HL-60 (cell line): Measurements from ENCODE around the gene CDH1.

ENCODE experiments used
- DNase-seq, 2 experiments: peaks; one replicate each; pipeline ENCODE4 v3.0.0-alpha.2; 2010 to 2020; ENCODE audit warnings: low read depth in 1 of 2, low spot score in 1 of 2
- H3K27ac ChIP-seq: fragments of 250-450 bp; sonication (Bioruptor Pico); replicated peaks from 2 replicates; pipeline ENCODE4 v1.5.1; 2020; ENCODE audit warnings: mild to moderate bottlenecking, moderate library complexity
- H3K27me3 ChIP-seq: fragments of 250-450 bp; sonication (Bioruptor Pico); 2 replicates; pipeline ENCODE4 v1.5.1; 2021; ENCODE audit warnings: mild to moderate bottlenecking, moderate library complexity; ENCODE audit not compliant: insufficient read depth, poor library complexity, severe bottlenecking
- H3K4me3 ChIP-seq: replicated peaks from 2 replicates; pipeline ENCODE4 v1.5.1; 2011; ENCODE audit warnings: mild to moderate bottlenecking, control low read depth, low read length; ENCODE audit not compliant: insufficient read depth
- GABPA ChIP-seq: IDR thresholded peaks from 2 replicates; pipeline ENCODE4 v1.6.1; 2012; ENCODE audit warnings: low read depth
- POLR2AphosphoS5 ChIP-seq: IDR thresholded peaks from 2 replicates; pipeline ENCODE4 v1.6.1; 2012; ENCODE audit warnings: low read depth
- SPI1 ChIP-seq: IDR thresholded peaks from 2 replicates; pipeline ENCODE4 v1.6.1; 2012; ENCODE audit warnings: low read depth, mild to moderate bottlenecking, borderline replicate concordance
- TF ChIP-seq, protein P1 (sequence below): IDR thresholded peaks from 2 replicates; pipeline ENCODE4 v1.6.1; 2012; ENCODE audit warnings: low read depth; ENCODE audit not compliant: insufficient replicate concordance
- TF ChIP-seq, protein P2 (sequence below): IDR thresholded peaks from one replicate; pipeline ENCODE4 v1.5.1; 2011; ENCODE audit warnings: low read length, control low read depth, inconsistent platforms; ENCODE audit not compliant: insufficient read depth

Gene CDH1

DNA sequence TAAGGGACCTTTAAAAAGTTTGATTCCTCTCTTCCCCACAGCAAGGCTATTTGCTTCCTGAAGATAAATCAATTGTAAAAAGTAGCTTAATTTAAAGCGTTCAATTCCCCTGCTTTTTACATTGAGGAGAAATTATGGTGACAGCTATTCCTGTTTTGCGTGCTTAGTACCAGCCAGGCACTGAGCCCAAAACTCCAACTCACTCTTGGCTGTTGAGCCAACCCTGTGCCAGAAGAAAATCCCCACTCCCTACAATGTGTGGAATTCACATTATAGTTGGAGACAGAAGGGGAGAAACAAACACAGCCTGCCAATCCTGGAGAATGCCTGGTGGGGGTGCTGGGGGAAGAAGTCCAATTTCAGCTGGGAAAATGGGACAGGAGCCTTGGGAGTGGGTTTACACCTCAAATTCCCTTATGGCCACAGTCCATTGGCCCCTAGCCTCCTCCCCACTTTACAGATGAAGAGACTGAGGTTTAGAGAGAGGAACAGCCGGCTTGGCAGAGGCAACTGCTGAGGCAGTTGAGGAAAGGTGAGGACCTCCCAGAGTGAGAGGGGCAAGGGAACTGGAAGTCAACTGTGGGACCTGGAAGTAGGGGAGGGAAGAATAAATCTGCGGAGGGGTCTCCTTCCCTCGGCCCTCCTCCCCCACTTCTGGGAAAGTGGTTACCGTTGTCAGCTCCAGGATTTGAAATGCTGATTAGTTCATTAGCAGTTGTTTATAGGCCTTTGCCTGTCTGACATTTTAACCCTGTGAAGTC is 26.1 kb downstream of the CDH1 start:
- H3K27ac ChIP-seq = no peak overlapping the region
- no peak for TF ChIP-seq POLR2AphosphoS5
- TF ChIP-seq GABPA = no peak
- TF ChIP-seq, protein P1, sequence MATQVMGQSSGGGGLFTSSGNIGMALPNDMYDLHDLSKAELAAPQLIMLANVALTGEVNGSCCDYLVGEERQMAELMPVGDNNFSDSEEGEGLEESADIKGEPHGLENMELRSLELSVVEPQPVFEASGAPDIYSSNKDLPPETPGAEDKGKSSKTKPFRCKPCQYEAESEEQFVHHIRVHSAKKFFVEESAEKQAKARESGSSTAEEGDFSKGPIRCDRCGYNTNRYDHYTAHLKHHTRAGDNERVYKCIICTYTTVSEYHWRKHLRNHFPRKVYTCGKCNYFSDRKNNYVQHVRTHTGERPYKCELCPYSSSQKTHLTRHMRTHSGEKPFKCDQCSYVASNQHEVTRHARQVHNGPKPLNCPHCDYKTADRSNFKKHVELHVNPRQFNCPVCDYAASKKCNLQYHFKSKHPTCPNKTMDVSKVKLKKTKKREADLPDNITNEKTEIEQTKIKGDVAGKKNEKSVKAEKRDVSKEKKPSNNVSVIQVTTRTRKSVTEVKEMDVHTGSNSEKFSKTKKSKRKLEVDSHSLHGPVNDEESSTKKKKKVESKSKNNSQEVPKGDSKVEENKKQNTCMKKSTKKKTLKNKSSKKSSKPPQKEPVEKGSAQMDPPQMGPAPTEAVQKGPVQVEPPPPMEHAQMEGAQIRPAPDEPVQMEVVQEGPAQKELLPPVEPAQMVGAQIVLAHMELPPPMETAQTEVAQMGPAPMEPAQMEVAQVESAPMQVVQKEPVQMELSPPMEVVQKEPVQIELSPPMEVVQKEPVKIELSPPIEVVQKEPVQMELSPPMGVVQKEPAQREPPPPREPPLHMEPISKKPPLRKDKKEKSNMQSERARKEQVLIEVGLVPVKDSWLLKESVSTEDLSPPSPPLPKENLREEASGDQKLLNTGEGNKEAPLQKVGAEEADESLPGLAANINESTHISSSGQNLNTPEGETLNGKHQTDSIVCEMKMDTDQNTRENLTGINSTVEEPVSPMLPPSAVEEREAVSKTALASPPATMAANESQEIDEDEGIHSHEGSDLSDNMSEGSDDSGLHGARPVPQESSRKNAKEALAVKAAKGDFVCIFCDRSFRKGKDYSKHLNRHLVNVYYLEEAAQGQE = no peak
- no peak for TF ChIP-seq SPI1
- TF ChIP-seq, protein P2, sequence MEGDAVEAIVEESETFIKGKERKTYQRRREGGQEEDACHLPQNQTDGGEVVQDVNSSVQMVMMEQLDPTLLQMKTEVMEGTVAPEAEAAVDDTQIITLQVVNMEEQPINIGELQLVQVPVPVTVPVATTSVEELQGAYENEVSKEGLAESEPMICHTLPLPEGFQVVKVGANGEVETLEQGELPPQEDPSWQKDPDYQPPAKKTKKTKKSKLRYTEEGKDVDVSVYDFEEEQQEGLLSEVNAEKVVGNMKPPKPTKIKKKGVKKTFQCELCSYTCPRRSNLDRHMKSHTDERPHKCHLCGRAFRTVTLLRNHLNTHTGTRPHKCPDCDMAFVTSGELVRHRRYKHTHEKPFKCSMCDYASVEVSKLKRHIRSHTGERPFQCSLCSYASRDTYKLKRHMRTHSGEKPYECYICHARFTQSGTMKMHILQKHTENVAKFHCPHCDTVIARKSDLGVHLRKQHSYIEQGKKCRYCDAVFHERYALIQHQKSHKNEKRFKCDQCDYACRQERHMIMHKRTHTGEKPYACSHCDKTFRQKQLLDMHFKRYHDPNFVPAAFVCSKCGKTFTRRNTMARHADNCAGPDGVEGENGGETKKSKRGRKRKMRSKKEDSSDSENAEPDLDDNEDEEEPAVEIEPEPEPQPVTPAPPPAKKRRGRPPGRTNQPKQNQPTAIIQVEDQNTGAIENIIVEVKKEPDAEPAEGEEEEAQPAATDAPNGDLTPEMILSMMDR = no peak

DNA sequence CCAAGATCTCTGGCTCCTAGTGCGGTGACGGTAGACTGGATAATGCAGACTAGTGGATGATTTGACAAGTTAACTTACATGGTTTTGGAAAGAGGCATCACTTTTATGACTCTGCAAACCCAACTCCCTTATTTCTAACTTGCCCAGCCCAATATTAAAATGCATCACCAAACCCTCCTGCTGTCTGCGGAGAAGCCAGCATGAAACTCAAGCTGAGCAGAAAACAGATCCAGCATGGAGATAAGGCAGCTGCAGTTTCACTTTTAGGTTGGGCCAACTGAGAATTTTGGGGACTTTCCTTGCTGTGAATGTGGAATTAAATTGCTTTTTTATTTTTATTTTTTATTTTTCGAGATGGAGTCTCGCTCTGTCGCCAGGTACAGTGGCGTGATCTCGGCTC is 27.8 kb downstream of the CDH1 start:
- no peaks in the 10 kb centered on the region for H3K27me3 ChIP-seq
- no peak for DNase-seq
- no peak overlapping the region for H3K4me3 ChIP-seq
- TF ChIP-seq POLR2AphosphoS5 (no peak), SPI1 (no peak), GABPA (no peak)
- TF ChIP-seq, protein P2 = no peak
- TF ChIP-seq, protein P1 = no peak
- no peak overlapping the region for H3K27ac ChIP-seq

More for the DNA sequence above, 26.1 kb downstream of the CDH1 start:
- Histone ChIP-seq H3K27me3 (no peaks in the 10 kb centered on the region), H3K4me3 (no peak overlapping the region)
- DNase-seq = no peak

DNA sequence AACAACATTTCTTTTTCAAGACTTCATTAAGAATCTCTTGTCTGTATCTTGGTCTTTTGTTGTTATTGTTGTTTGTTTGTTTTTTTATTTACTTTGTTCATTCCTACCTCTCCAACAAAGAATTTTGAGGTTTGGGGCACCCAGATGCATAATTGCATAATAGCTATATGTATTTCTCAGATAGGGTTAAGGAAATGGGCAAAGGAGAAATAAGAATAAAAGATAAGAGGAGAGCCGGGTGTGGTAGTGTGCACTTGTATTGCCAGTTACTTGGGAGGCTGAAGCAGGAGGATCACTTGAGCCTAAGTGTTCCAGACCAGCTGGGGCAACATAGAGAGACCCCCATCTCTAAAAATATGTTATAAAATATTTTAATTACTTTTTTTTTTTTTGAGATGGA is 30.5 kb downstream of the CDH1 start:
- TF ChIP-seq GABPA (no peak), POLR2AphosphoS5 (no peak), SPI1 (no peak)
- TF ChIP-seq, protein P1 = no peak
- TF ChIP-seq, protein P2 = no peak
- DNase-seq = no peak
- H3K27me3 ChIP-seq = no peaks in the 10 kb centered on the region
- no peak overlapping the region for H3K27ac ChIP-seq
- H3K4me3 ChIP-seq = no peak overlapping the region
